ENCODE results near the gene IL6R.
"Not testable (repeated sequence)": the region's sequence is repeated elsewhere in the genome, so short reads cannot be mapped to it uniquely, and the experiment has no call there.

The IL6R gene

DNA sequence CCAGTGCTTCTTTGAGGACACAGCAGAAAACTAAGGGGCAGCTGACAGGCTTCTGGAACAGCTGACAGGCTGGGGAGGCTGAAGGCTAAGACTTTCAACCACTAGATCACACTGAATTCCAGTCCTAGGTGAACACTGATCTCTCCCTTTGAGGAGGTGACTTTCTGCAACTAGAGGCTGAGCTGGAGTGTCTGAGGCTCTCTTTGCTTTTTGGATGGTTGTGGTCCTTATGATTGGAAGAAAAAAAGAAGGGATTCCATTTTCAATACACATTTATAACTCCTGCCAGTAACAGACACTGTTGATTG lies 1.4 kb downstream of the IL6R start:
- in situ Hi-C loops (cut with MboI; ENCODE audit: low sequenced_read_pairs): no loop called here

DNA sequence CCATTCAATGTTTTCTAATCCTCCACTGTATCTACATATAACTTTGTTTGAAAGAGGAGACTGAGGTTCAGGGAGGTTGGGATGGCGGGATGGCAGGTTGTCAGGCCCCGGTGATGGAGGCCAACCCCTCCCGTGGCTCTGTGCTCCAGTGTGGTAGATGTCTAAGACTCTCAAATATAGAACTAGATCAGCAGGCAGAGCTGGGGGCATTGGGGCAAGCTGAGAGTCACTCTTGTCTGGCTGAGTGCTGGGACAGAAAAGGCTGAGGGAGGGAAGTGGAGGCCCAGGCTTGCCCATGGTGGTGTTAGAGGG lies 1.7 kb downstream of the IL6R start:
- in situ Hi-C loops (cut with MboI; ENCODE audit: low sequenced_read_pairs): no loop called here

DNA sequence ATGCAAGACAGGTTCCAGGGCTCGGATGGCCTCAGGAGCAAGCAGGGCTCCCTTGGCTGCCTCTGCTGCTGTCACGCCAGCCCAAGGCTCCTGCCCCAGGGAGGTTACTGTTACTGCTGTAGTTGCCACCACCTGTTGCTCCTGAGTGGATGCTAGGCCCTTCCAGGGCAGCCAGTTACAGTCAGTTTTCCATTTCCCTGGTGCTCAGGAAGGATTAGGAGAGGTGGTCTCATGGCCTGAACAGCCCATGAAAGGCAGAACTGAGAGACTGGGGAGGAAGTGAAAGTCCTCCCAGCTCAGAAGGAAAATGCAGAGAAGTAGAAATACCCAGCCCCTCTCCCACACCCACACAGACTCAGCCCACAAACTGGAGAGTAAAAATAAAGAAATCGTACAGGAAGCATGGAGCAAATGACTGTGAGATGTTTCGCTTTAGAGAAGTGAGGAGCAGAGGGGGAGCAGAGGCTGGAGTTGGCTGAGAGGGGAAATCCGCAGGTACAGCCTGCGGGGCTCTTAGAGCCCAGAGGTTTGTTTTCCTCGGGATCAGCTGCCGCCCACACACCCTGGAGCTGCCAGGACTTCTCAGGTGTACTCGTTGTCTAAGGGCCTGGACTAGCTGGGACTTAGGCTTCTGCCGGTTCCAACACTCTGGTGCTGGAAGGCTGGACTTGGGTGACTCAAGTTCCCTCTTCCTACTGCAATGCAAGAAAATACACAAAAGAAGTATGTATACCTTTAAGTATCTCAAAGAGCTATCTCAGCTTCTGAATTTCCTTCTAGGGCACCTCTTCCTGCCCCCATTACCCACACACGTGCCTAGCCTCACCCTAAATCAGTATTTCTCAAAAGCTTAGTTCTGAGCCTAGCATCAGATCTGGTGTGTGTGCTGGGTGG lies 2.3 kb downstream of the IL6R start:
- in situ Hi-C loops (cut with MboI; ENCODE audit: low sequenced_read_pairs): no loop called here

DNA sequence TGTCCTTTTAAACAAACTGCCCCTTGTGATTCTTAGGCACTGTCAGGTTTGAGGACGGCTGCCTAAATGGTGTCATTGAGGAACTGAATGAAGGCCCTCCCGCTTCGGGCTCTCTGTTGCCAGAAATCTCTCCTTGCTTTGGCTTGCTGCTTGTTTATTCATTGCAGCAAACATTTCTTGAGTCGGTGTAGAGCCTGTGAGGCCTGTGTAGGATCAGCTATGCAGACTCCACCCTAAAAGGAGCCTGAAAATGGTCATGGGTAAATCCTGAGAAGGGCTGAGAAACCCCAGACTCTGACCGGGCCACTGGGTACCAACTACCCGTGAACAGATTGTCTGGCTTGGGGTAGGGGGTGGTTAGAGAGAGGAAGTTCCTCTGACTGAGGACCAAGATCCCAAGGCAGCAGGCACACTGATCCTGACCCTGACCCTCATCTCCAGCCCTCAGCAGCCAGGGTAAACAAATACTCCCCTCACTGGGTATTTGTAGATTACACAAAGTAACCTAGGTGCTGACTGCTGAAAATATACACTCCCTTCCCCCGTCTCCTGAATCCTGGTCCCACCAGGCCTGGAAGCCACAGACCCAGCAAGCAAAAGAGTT lies 3.1 kb downstream of the IL6R start:
- in situ Hi-C loops (cut with MboI; ENCODE audit: low sequenced_read_pairs): no loop called here

DNA sequence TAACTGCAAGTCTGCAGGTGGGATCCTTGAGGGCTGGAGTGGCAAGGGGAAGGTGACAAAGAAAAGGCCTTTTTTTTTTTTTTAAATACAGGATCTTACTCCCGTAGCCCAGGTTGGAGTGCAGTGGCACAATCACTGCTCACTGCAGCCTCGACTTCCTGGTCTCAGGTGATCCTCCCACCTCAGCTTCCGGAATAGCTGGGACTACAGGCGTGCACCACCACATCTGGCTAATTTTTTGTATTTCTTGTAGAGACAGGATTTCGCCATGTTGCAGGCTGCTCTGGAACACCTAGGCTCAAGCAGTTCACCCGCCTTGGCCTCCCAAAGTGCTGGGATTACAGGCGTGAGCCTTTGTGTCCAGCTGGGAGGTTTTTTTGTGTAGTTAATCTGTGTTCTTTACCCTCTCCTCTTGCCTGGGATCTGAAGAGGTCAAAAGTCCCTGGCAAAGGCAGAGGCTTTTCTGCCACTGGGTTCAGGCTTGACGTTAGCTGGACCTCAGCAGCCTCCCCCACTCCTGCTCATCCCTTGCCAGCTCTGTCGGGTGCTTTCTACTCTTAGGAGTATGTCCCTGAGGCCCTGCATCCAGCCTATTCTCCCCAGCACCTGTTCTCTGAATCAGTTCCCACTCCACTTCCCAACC lies 5.2 kb downstream of the IL6R start:
- in situ Hi-C loops (cut with MboI; ENCODE audit: low sequenced_read_pairs): no loop called here

DNA sequence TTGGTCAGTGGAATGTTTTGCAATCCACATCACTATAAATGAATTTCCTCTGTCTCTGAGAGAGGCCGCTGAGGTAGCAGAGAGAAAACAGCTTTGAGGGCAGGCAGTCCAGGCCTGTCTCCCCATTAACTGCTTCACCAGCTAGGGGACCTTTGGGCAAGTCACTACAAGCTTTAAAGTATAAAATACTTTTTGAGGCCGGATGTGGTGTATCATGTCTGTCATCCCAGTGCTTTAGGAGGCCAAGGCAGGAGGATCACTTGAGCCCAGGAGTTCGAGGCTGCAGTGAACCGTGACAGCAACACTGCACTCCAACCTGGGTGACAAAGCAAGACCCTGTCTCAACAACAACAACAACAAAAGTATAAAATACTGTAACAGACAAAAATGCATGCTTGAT lies 6.4 kb downstream of the IL6R start:
- in situ Hi-C loops (cut with MboI; ENCODE audit: low sequenced_read_pairs): no loop called here

DNA sequence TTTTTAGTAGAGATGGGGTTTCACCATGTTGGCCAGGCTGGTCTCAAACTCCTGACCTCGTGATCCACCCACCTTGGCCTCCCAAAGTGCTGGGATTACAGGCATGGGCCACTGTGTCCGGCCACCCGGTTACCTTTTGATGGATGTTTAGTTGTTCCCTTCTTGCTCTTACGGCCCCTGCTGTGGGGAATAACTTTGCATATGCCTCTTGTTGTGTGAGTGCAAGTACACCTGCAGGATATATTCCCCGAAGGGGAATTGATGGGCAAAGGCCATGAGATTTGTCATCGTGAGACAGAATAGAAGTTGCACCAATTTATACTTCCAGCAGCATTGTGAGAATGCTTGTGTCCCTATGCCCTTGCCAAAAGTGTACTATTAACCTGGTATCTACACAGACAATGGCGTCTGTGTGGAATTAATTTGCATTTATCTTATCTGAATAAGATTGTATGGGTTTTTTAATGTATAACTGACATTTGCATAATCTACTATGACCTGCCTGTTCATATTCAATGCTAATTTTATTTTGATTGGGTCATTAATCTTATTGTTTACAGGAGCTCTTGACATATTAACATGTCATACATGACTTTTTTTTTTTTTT lies 8.1 kb downstream of the IL6R start:
- in situ Hi-C loops (cut with MboI; ENCODE audit: low sequenced_read_pairs): no loop called here

DNA sequence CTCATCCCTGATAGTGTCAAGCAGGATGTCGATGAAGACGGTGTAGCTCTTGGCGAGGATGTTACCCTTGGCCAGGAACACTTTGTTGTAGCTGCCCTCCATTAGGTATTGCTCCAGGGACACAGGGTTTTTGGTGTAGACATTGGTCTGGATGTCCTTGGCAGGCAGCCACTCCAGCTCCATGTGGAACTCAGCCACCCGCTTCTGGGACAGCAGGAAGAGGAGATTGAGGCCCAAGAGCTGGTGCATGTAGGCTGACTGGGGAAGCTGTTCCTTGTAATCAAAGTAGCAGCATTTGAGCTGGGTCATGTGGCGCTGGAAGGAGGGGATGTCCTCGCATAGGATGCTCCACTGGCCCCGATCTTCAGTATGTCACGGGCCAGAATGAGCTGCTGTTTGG lies 9.5 kb downstream of the IL6R start:
- in situ Hi-C loops (cut with MboI; ENCODE audit: low sequenced_read_pairs): no loop called here

DNA sequence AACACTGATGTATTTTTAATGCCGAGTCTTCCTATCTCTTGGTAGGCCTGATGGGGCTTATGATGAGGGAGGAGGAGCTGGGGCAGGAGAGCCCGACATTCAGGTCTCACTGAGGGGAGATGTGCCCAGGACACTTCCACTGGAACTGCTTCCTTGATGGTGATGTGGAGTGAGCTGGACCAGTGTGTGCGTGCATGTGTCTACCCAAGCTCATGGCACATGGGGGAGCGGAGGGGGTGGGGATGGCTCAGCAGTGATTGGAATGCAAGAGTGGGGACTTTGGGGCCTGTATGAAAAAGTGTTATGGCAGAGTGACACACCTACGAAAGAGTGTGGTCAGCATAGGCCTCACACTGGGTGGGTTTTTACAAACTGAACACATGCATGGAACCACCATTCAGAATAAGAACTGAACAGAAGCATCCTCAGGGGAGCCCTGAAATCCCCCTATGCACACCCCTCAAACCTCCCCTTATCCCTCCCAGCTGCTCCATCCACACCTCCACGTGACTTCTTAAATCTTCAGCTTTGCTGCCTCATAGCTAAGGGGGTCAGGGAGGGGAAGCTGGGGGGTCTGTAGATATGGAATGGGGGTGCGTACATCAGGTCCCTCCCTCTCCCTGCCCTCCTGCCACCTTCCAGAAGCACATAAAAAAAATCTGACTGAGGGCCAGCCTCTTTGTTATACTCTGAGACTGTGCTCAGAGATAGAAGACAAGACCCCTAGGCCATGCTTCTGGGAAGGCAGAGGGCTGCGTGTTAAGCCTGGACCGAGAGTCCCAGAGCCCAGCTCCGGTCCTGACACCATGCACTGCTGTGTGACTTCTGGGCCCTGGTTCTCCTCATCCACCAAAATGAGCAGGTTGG lies 11.6 kb downstream of the IL6R start:
- in situ Hi-C loops (cut with MboI; ENCODE audit: low sequenced_read_pairs): no loop called here

DNA sequence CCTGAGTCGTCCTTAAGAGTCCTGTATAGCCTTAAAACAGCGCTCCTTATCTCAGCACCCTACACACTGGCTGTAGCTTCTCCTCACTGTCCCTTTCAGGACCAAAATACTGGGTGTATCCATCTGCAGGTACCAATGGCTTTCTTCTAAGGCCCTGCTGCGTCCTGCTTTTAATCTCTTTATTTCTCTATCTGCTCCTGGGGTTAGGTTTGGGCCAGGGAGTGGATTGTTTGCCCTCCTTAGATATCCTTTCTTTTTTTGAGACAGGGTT lies 12.1 kb downstream of the IL6R start:
- in situ Hi-C loops (cut with MboI; ENCODE audit: low sequenced_read_pairs): no loop called here

DNA sequence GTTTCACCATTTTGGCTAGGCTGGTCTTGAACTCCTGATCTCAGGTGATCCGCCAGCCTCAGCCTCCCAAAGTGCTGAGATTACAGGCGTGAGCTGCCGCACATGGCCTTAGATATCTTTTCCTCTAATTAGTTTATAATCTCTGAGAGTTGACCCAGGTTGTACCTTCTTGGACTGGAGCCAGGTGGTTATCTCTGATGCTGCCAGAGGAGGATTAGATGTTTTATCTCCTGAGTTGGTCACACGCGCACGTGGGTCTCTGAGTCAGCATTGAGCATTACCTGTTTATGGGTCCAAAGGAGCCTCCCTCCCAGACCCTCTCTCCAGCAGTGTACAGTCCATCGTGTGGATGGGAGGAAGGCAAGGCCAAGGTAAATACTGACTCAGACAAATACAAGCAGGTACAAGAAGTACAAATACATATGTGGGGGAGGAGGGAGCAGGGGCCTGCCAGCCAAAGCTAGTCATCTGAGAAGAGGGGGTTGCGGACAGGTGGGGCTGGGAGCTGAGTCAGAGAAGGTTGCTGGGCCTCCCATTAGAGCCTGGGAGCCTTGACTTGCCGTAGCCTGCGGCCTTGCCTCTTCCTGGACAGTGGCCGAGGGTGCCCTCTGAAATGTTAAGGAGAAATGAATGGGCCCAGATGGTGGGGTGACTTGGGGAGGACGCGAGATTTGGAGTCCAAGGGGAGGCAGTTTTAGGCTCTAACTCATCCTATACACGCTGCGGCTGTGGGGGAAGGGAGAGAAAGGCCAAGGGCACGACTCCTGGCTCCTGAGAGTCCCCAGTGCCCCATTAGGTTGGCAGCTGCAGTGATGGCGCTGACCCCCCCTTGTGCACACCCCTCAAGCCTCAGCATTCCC lies 13.1 kb downstream of the IL6R start:
- in situ Hi-C loops (cut with MboI; ENCODE audit: low sequenced_read_pairs): no loop called here

DNA sequence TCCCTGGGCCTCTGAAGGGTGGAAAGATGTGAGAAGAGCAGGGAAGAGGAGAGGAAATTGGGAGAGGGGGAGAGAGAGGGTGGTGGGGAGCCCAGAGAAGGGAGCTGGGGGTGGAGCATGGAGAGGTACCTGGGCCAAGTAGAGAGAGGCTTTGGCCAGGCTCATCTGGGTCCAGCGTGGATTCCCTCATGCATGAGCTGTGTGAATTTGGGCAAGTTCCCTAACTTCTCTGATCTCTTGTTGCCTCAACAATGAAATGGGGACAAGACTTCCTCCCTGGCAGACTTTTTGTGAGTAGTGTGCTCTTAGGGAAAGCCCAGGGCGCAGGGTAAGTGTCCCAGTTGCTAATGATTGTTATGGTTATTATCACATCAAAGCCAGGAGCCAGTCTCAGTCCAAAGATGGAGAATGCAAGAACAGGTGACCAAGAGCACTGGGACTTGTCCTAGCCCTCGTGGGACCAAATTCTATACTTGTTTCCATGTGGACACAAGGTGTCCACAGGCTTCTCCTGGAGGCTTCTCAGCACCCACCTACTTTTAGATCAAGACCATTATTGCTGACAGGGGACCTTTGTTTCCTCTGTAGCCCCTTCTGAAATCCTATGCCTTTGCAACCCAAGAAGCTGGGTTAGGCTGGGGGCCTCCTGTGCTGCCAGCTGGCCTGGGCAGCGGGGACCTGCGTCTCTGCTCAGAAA lies 13.9 kb downstream of the IL6R start:
- in situ Hi-C loops (cut with MboI; ENCODE audit: low sequenced_read_pairs): no loop called here

DNA sequence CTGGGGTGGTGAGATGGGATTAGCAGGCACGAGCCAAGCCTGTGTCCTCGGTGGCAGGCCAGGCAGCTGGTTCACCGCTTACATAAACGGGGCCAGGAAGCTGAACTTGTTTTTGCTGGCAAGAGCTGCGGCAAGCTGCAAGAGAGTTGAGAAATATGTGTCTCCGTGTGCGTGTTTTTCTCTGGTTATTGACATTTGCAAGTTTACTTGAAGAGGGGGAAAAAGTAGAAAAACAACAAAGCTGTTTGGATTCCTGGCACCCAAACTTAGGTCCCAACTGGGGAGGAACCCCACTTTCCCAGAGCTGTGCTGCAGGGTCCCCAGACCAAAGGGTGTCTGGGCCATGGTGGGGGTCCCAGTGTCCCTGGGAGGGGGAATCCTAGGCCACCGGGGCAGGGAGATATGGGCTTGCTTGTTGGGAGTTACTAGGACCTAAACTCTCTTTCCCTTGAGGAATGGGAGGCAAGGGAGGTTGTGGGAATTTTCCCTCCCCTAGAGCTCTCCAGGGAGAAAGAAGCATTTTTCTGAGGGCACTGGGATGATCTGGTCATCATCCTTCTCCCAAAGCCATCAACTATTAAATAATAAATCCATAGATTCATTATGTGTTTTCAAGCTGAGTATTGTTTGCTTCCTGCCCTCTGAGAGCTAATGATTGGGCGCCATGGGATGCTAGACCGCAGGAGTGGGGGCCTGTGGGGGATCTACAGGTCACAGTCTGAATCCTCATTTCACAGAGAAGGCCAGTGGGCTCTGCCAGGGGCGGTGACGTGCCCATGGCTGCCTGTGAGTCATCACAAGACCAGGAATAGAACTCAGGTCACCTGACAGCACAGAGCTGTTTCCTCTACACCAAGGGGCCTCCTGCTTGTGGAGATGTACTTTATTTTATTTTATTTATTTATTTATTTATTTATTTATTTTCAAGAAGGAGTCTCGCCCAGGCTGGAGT lies 14.8 kb downstream of the IL6R start:
- in situ Hi-C loops (cut with MboI; ENCODE audit: low sequenced_read_pairs): no loop called here

DNA sequence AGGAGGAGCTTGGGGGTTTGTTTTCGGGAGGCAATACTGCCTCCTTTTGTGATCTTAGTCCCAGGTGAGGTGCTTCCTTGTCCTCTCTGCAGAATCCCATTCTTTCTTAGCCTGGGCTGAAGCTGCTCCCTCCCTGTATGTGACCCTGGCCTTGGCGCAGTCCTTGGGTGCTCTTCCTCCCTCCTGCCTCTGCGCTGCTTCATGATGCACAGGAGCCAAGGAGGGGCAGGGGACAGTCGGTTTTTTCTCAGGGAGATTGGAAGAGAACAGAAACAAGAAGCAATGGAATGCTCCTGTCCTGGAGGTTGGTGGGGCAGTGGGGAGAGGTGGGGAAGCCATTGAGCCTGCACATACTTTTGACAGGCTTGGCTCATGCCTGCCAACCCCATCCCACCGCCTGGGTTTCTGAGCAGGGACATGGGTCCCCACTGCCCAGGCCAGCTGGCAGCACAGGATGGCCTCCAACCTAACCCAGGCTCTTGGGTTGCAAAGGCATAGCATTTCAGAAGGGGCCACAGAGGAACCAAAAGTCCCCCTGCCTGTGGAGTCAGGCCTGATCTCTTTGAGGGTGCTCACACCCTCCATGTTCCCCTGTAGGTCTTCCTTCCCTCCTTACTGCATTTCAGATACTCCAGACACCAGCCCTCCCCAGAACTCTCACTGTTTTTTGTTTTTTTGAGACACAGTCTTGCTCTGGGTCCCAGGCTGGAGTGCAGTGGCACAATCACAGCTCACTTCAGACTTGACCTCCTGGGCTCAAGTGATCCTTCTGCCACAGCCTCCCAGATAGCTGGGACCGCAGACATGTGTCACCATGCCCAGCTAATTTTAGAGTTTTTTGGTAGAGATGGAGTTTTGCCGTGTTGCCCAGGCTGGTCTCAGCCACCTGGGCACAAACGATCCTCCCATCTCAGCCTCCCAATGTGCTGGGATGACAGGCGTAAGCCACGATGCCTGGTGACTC lies 16.1 kb downstream of the IL6R start:
- in situ Hi-C loops (cut with MboI; ENCODE audit: low sequenced_read_pairs): no loop called here

DNA sequence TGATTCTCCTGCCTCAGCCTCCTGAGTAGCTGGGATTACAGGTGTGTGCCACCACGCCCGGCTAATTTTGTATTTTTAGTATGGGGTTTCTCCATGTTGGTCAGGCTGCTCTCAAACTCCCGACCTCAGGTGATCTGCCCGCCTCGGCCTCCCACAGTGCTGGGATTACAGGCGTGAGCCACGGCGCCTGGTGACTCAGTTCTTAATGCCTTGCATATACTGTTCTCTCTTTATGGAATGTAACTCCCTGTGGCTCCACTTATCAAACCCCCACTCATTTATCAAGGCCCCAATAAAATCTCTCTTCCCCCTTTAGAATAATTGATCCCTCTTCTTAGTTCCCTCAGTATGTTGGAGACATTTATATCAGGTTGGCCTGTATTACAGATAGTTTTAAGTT lies 16.9 kb downstream of the IL6R start:
- in situ Hi-C loops (cut with MboI; ENCODE audit: low sequenced_read_pairs): not testable (repeated sequence)

DNA sequence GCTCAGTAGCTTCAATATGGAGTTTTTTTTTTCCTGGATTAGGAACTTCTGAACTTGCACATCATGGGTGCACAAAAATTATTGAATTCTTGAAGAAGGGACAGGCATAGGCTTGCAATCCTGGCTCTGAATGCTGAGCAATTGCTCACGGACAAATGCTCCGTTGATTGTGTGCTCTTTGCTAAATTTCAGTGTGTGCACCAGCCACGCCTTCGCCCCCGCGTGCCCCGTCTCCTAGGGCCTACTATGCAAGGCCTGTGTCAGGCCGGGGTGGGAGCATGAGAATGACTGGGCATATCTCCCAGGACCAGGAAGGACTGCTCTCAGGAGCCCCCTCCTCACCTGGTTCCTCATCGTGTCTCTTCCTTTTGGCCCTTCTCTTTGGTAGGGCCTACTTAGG lies 17.4 kb downstream of the IL6R start:
- in situ Hi-C loops (cut with MboI; ENCODE audit: low sequenced_read_pairs): no loop called here

DNA sequence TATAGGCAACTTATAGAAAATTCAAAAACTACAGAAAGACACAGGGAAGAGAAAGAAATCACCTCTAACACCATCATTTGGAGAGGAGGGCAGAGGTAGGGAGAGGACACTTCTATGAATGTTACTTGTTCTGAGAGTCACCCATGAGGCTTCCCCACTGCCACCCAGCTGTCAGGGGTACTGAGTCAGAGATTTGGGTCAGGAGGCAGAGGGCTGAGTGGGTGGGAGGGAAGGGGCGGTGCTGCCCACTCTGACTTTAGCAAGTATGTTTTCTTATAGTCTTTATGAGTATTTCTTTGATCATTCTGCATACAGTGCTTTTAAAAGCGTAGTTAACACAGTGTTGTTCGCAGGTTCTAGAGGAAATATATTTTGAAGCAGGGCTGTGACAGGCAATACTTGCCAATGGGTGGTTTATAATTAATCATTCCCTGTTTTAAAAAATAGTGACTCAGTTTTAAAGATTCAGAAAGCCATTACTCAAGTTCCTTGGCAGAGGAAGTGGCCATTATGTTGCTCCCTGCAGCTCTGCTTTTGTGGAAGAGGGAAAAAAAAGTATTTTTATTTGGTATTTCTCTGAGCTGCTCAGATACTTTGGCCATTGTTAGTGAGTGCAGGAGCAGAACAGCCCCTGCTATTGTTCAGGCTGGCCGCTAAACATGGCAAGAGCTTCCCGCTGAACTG lies 18.3 kb downstream of the IL6R start:
- in situ Hi-C loops (cut with MboI; ENCODE audit: low sequenced_read_pairs): no loop called here
